ENCODE results near the gene RABGAP1L.

GRCh38 chr1:174367892-174368291, 208.6 kb downstream of the RABGAP1L start:
- no peak for TF ChIP-seq CTCF (IDR thresholded peaks at IDR 0.05)
- TF ChIP-seq EZH2 (IDR thresholded peaks at IDR 0.05): no peak
- TF ChIP-seq EZH2phosphoT487 (IDR thresholded peaks at IDR 0.05): no peak
